A172 (cell line): Measurements from ENCODE around the gene ELN. TPM values are rescaled to one million over a fixed set of nuclear protein-coding genes. Genes with fewer than 3 reads are reported as not detected.

Source experiments
- DNase-seq: peaks from one replicate; pipeline ENCODE4 v3.0.0-alpha.2; 2015; ENCODE audit warnings: low spot score
- total RNA-seq: library from RNA; depleted of rRNA; stranded (reverse); fragments of >200 nt; shearing (Covaris generic); gene quantifications from 2 replicates; pipeline ENCODE4 v1.2.3, GENCODE V29; 2014; rRNA removed

Gene ELN
- total RNA-seq, 1 experiment from 2014 or later: 0.50 TPM

GRCh38 chr7:74093671-74094223, 65.8 kb downstream of the ELN start:
- no peak for DNase-seq

- peak; percentile 100 for DNase-seq
Observed at GRCh38 chr7:74094224-74095101, 66.5 kb downstream of the ELN start.

GRCh38 chr7:74095135-74095534, 67.2 kb downstream of the ELN start:
- no peak for DNase-seq

GRCh38 chr7:74097937-74098614, 70.1 kb downstream of the ELN start:
- DNase-seq: peak; percentile 98

GRCh38 chr7:74099031-74099430, 71.1 kb downstream of the ELN start:
- no peak for DNase-seq

GRCh38 chr7:74101061-74101681, 73.2 kb downstream of the ELN start:
- no peak for DNase-seq

GRCh38 chr7:74103219-74103772, 75.3 kb downstream of the ELN start:
- DNase-seq: no peak

- peak; percentile 68 for DNase-seq
Observed at GRCh38 chr7:74104702-74105101, 76.7 kb downstream of the ELN start.

GRCh38 chr7:74105992-74106391, 78.0 kb downstream of the ELN start:
- no peak for DNase-seq

GRCh38 chr7:74106846-74107245, 78.9 kb downstream of the ELN start:
- no peak for DNase-seq

GRCh38 chr7:74115326-74115725, 87.4 kb downstream of the ELN start:
- DNase-seq: no peak

- DNase-seq: no peak
Observed at GRCh38 chr7:74116356-74116755, 88.4 kb downstream of the ELN start.

Other genes starting within 250 kb of the ELN start
- gene CLDN4, start 197.2 kb upstream of the ELN start, total RNA-seq: 31.4 and 35.4 TPM in 2 replicates
- gene METTL27, start 185.7 kb upstream of the ELN start, total RNA-seq: 2.3 and 3.1 TPM in 2 replicates
- 0.52 and 1.7 TPM in 2 replicates for gene TMEM270, start 167.0 kb upstream of the ELN start, total RNA-seq
- gene LIMK1, start 55.6 kb downstream of the ELN start, total RNA-seq: 104 and 113 TPM in 2 replicates
- gene EIF4H, start 146.2 kb downstream of the ELN start, total RNA-seq: 457 and 480 TPM in 2 replicates
- gene LAT2, start 181.8 kb downstream of the ELN start, total RNA-seq: 0.84 and 3.3 TPM in 2 replicates
- gene RFC2, start 226.2 kb downstream of the ELN start, total RNA-seq: 99.1 and 138 TPM in 2 replicates